Type B pancreatic cell (in vitro differentiated cells): ENCODE data around the gene CXCL17. TPM values are rescaled to one million over a fixed set of nuclear protein-coding genes. Genes with fewer than 3 reads are reported as not detected.
A peak's percentile ranks its signal among the peaks of the same experiment; 100 is the strongest.

Experiments
- DNase-seq: peaks from one replicate; pipeline ENCODE4 v3.0.0; 2021; ENCODE audit warnings: mixed read lengths; ENCODE audit not compliant: unreplicated experiment; ENCODE audit errors: extremely low spot score
- H3K27ac Mint-ChIP-seq: 2 replicates; pipeline ENCODE4 v1.8.0; 2021; ENCODE audit warnings: mild to moderate bottlenecking, mixed read lengths
- H3K27me3 Mint-ChIP-seq: 2 replicates; pipeline ENCODE4 v1.8.0; 2021; ENCODE audit warnings: mixed read lengths
- H3K36me3 Mint-ChIP-seq: 2 replicates; pipeline ENCODE4 v1.8.0; 2021; ENCODE audit warnings: mixed read lengths
- H3K4me1 Mint-ChIP-seq: one replicate; pipeline ENCODE4 v1.8.0; 2021; ENCODE audit warnings: mixed read lengths; ENCODE audit not compliant: unreplicated experiment
- H3K4me3 Mint-ChIP-seq: 2 replicates; pipeline ENCODE4 v1.8.0; 2021; ENCODE audit warnings: mild to moderate bottlenecking, mixed read lengths
- H3K9me3 Mint-ChIP-seq: 2 replicates; pipeline ENCODE4 v1.8.0; 2021; ENCODE audit warnings: mixed read lengths
- total RNA-seq: library from RNA; stranded (reverse); gene quantifications from 2 replicates; pipeline ENCODE4 v1.2.1, GENCODE V29; 2021; ENCODE audit warnings: low replicate concordance
- TF ChIP-seq, protein P1 (sequence below): fragments of 200-600 bp; sonication (generic); conservative IDR thresholded peaks from 2 replicates; pipeline ENCODE4 v1.5.0; 2021; ENCODE audit warnings: antibody characterized with exemption, mild to moderate bottlenecking

Gene CXCL17
- total RNA-seq, 1 donor from 2014 or later = 3.2 TPM

DNA sequence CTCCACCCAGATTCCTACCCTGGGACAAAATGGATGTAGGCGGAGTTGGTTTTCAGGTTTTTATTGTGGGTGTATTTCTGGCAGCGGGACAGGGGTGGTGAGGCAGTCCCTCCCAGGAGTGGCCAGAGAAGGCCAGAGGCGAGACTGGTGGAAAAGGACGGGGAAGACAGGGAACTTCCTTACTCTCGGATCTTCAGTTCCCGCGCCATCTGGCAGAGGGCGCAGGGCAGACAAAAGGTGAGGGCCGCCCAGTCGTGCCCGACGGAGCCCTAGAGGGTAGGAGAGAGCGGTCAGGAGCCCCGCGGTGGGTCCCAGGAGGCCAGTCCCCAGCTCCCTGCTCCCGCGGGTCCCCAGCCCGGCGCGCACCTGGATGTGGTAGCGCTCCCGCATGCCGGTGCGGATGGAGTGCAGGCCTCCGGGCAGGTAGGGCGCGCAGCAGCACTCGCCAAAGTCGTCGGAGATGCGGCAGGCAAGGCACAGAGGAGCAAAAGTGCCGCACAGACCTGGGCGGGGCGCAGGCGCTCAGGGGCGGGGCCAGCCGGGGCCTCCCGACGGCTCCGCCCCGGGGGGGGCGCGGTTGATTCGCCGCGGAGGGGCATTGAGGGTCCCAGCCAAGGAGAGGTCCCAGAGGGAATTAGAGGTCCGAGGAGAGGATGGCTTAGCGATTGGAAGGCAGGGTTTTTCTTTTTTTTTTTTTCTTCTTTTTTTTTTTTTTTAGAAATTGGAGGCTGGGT is 55.6 kb downstream of the CXCL17 start:
- H3K4me3 Mint-ChIP-seq = peak overlapping the region; percentile 86
- no peak for DNase-seq
- H3K4me1 Mint-ChIP-seq = peaks cover 5% of the 10 kb centered on the region
- peak overlapping the region; percentile 74 for H3K27ac Mint-ChIP-seq
- TF ChIP-seq, protein P1, sequence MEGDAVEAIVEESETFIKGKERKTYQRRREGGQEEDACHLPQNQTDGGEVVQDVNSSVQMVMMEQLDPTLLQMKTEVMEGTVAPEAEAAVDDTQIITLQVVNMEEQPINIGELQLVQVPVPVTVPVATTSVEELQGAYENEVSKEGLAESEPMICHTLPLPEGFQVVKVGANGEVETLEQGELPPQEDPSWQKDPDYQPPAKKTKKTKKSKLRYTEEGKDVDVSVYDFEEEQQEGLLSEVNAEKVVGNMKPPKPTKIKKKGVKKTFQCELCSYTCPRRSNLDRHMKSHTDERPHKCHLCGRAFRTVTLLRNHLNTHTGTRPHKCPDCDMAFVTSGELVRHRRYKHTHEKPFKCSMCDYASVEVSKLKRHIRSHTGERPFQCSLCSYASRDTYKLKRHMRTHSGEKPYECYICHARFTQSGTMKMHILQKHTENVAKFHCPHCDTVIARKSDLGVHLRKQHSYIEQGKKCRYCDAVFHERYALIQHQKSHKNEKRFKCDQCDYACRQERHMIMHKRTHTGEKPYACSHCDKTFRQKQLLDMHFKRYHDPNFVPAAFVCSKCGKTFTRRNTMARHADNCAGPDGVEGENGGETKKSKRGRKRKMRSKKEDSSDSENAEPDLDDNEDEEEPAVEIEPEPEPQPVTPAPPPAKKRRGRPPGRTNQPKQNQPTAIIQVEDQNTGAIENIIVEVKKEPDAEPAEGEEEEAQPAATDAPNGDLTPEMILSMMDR = peak; percentile 68
- H3K27me3 Mint-ChIP-seq = peaks cover 40% of the 10 kb centered on the region
- no peaks in the 10 kb centered on the region for H3K9me3 Mint-ChIP-seq
- H3K36me3 Mint-ChIP-seq = no peaks in the 10 kb centered on the region

DNA sequence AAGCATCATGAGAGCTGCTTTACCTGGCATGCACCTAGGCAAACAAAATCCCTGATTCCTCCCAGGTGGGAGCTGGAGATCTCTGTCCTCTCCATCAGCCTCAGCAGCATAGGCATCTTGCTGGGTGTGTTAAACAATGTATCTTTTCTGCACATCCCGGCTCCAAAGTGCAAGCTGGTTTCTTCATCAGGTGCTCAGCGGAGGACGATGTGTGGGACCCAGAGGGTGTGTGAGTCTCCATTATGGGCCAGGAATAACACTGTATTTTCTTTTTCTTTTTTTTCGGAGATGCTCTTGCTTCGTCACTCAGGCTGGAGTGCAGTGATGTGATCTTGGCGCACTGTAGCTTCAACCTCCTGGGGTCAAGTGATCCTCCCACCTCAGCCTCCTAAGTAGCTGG is 62.6 kb downstream of the CXCL17 start:
- no peak for DNase-seq
- H3K9me3 Mint-ChIP-seq = no peaks in the 10 kb centered on the region
- H3K36me3 Mint-ChIP-seq = peaks cover 5% of the 10 kb centered on the region
- no peak overlapping the region for H3K27ac Mint-ChIP-seq
- peaks cover 4% of the 10 kb centered on the region for H3K27me3 Mint-ChIP-seq
- no peak overlapping the region for H3K4me3 Mint-ChIP-seq
- H3K4me1 Mint-ChIP-seq = no peaks in the 10 kb centered on the region
- TF ChIP-seq, protein P1 = no peak

Other genes with a start within 250 kb of the CXCL17 start
- gene DEDD2, start 225.3 kb downstream of the CXCL17 start, total RNA-seq = 23.7 and 29.3 TPM in 2 replicates
- gene ZNF526, start 222.6 kb downstream of the CXCL17 start, total RNA-seq = 18.2 and 19.3 TPM in 2 replicates
- 43.5 and 49.1 TPM in 2 replicates for gene GSK3A, start 200.3 kb downstream of the CXCL17 start, total RNA-seq
- gene ERF, start 187.8 kb downstream of the CXCL17 start, total RNA-seq = 54.9 and 78.9 TPM in 2 replicates
- 44.8 and 70.3 TPM in 2 replicates for gene CIC, start 173.7 kb downstream of the CXCL17 start, total RNA-seq
- gene PRR19, start 140.8 kb downstream of the CXCL17 start, total RNA-seq = 2.2 and 2.4 TPM in 2 replicates
- 50.3 and 97.4 TPM in 2 replicates for gene PAFAH1B3, start 140.3 kb downstream of the CXCL17 start, total RNA-seq
- gene TMEM145, start 129.6 kb downstream of the CXCL17 start, total RNA-seq = 0.88 and 3.6 TPM in 2 replicates
- 30.7 and 49.5 TPM in 2 replicates for gene MEGF8, start 117.3 kb downstream of the CXCL17 start, total RNA-seq
- gene CNFN, start 52.6 kb downstream of the CXCL17 start, total RNA-seq = 3.3 and 5.6 TPM in 2 replicates
- 6.9 and 17.9 TPM in 2 replicates for gene LIPE, start 15.6 kb downstream of the CXCL17 start, total RNA-seq
- 19.1 and 28.8 TPM in 2 replicates for gene CEACAM1, start 85.5 kb upstream of the CXCL17 start, total RNA-seq
- not detected in 2 replicates for gene CEACAM8, start 152.0 kb upstream of the CXCL17 start, total RNA-seq